HepG2 (cell line): ENCODE measurements around the gene ST6GALNAC4. TPM values are rescaled to one million over a fixed set of nuclear protein-coding genes. Genes with fewer than 3 reads are reported as not detected.

Experiments
- ATF7 ChIP-seq, 2 experiments: fragments of 450-650 bp in 1 of 2; sonication (generic) in 1 of 2; formaldehyde crosslinking in 1 of 2; IDR thresholded peaks; 2 replicates each; pipeline versions ENCODE4 v1.4.0 to v1.6.1; 2016 to 2020; ENCODE audit warnings: antibody characterized with exemption in 1 of 2, mild to moderate bottlenecking in 1 of 2, missing genetic modification reagents in 1 of 2
- CAMTA2 ChIP-seq: sonication (generic); formaldehyde crosslinking; IDR thresholded peaks from 2 replicates; pipeline ENCODE4 v1.4.0; 2020; ENCODE audit warnings: mild to moderate bottlenecking, missing genetic modification reagents, borderline replicate concordance
- HOXD1 ChIP-seq: sonication (generic); formaldehyde crosslinking; IDR thresholded peaks from 2 replicates; pipeline ENCODE4 v1.5.0; 2020; ENCODE audit warnings: missing genetic modification reagents
- KDM2A ChIP-seq: sonication (generic); formaldehyde crosslinking; IDR thresholded peaks from 2 replicates; pipeline ENCODE4 v1.4.0; 2020; ENCODE audit warnings: low read depth, missing genetic modification reagents, borderline replicate concordance
- KLF15 ChIP-seq: sonication (generic); formaldehyde crosslinking; IDR thresholded peaks from 2 replicates; pipeline ENCODE4 v1.8.1; 2023; ENCODE audit warnings: borderline replicate concordance, mild to moderate bottlenecking, inconsistent platforms, missing genetic modification reagents, mixed read lengths
- NCOR1 ChIP-seq: fragments of 200-600 bp; sonication (generic); IDR thresholded peaks from 2 replicates; pipeline ENCODE4 v1.7.0; 2017; ENCODE audit warnings: antibody characterized with exemption, low read length, borderline replicate concordance
- NRL ChIP-seq: sonication (generic); formaldehyde crosslinking; IDR thresholded peaks from 2 replicates; pipeline ENCODE4 v1.5.0; 2020; ENCODE audit warnings: missing genetic modification reagents, mild to moderate bottlenecking, moderate library complexity, borderline replicate concordance
- RXRB ChIP-seq: IDR thresholded peaks from 2 replicates; pipeline ENCODE4 v1.6.1; 2016; ENCODE audit warnings: borderline replicate concordance, missing genetic modification reagents, missing compliant biosample characterization
- SIX1 ChIP-seq: sonication (generic); formaldehyde crosslinking; IDR thresholded peaks from 2 replicates; pipeline ENCODE4 v1.4.0; 2020; ENCODE audit warnings: missing genetic modification reagents, borderline replicate concordance
- SNRNP70 ChIP-seq: fragments of 200-400 bp; formaldehyde crosslinking; IDR thresholded peaks from 2 replicates; pipeline ENCODE4 v1.6.1; 2017; ENCODE audit warnings: mild to moderate bottlenecking, low read depth, low read length, moderate library complexity
- SP2 ChIP-seq: sonication (generic); formaldehyde crosslinking; IDR thresholded peaks from 2 replicates; pipeline ENCODE4 v1.5.1; 2020; ENCODE audit warnings: mild to moderate bottlenecking, missing genetic modification reagents
- SRSF9 ChIP-seq: fragments of 200-400 bp; formaldehyde crosslinking; IDR thresholded peaks from 2 replicates; pipeline ENCODE4 v1.6.1; 2018; ENCODE audit warnings: borderline replicate concordance, mild to moderate bottlenecking, low read depth, low read length; ENCODE audit not compliant: insufficient read depth, poor library complexity, severe bottlenecking
- TFAP4 ChIP-seq: sonication (generic); IDR thresholded peaks from 2 replicates; pipeline ENCODE4 v1.6.1; 2016; ENCODE audit warnings: low read depth, borderline replicate concordance
- ZBTB2 ChIP-seq: sonication (generic); formaldehyde crosslinking; IDR thresholded peaks from 2 replicates; pipeline ENCODE4 v1.8.0; 2022; ENCODE audit warnings: low read depth, missing genetic modification reagents
- ZBTB44 ChIP-seq: sonication (generic); formaldehyde crosslinking; IDR thresholded peaks from 2 replicates; pipeline ENCODE4 v1.4.0; 2020; ENCODE audit warnings: missing genetic modification reagents
- ZFX ChIP-seq: sonication (generic); formaldehyde crosslinking; IDR thresholded peaks from 2 replicates; pipeline ENCODE4 v1.4.0; 2020; ENCODE audit warnings: mild to moderate bottlenecking, low read depth, missing genetic modification reagents, moderate library complexity
- ZNF10 ChIP-seq: sonication (generic); formaldehyde crosslinking; IDR thresholded peaks from 2 replicates; pipeline ENCODE4 v1.4.0; 2020; ENCODE audit warnings: mild to moderate bottlenecking, low read depth, missing genetic modification reagents, borderline replicate concordance
- ZNF180 ChIP-seq: sonication (generic); formaldehyde crosslinking; IDR thresholded peaks from 2 replicates; pipeline ENCODE4 v1.4.0; 2020; ENCODE audit warnings: low read depth, missing genetic modification reagents, borderline replicate concordance
- ZNF24 ChIP-seq: fragments of 450-650 bp; IDR thresholded peaks from 2 replicates; pipeline ENCODE4 v1.6.1; 2017; ENCODE audit warnings: antibody characterized with exemption, mild to moderate bottlenecking
- ZNF501 ChIP-seq: sonication (generic); formaldehyde crosslinking; IDR thresholded peaks from 2 replicates; pipeline ENCODE4 v1.5.1; 2020; ENCODE audit warnings: mild to moderate bottlenecking, moderate library complexity, missing genetic modification reagents
- ZNF615 ChIP-seq: sonication (generic); formaldehyde crosslinking; IDR thresholded peaks from 2 replicates; pipeline ENCODE4 v1.5.0; 2020; ENCODE audit warnings: mild to moderate bottlenecking, missing genetic modification reagents, borderline replicate concordance
- ZNF703 ChIP-seq: sonication (generic); formaldehyde crosslinking; IDR thresholded peaks from 2 replicates; pipeline ENCODE4 v1.5.1; 2020; ENCODE audit warnings: missing genetic modification reagents, mild to moderate bottlenecking, moderate library complexity, borderline replicate concordance
- ZNF790 ChIP-seq: sonication (generic); formaldehyde crosslinking; IDR thresholded peaks from 2 replicates; pipeline ENCODE4 v1.8.0; 2022; ENCODE audit warnings: missing genetic modification reagents, mild to moderate bottlenecking, borderline replicate concordance
- polyA plus RNA-seq, 8 experiments: library from polyadenylated mRNA; depleted of rRNA in 3 of 8; stranded (reverse) in 7 of 8; unstranded in 1 of 8; fragments of >200 nt; fragmentation: Illumina TruSeq in 4 of 8; extraction: Trizol in 4 of 8; gene quantifications; 2 replicates each; pipeline versions ENCODE4 v1.2.1 to v1.2.3, GENCODE V29; 2011 to 2016; ENCODE audit warnings: low read depth in 4 of 8, missing spikeins in 1 of 8, mixed read lengths in 1 of 8; ENCODE audit not compliant: insufficient read depth in 1 of 8
- total RNA-seq, 5 experiments: library from RNA; depleted of rRNA; stranded (reverse); fragments of >200 nt; fragmentation: Illumina TruSeq; extraction: Trizol; gene quantifications; 2 replicates each; pipeline ENCODE4 v1.2.3, GENCODE V29; 2016; ENCODE audit warnings: low read depth in 1 of 5
- TF ChIP-seq, protein P1 (sequence below): sonication (generic); formaldehyde crosslinking; IDR thresholded peaks from 2 replicates; pipeline ENCODE4 v1.8.1; 2023; ENCODE audit warnings: mild to moderate bottlenecking, missing genetic modification reagents

The ST6GALNAC4 gene
- total and polyA plus RNA-seq, 2 of the 13 experiments (the other 11 are each of a cell fraction or from before 2014, with no cell fraction given), result 18.8 to 27.7 TPM

DNA sequence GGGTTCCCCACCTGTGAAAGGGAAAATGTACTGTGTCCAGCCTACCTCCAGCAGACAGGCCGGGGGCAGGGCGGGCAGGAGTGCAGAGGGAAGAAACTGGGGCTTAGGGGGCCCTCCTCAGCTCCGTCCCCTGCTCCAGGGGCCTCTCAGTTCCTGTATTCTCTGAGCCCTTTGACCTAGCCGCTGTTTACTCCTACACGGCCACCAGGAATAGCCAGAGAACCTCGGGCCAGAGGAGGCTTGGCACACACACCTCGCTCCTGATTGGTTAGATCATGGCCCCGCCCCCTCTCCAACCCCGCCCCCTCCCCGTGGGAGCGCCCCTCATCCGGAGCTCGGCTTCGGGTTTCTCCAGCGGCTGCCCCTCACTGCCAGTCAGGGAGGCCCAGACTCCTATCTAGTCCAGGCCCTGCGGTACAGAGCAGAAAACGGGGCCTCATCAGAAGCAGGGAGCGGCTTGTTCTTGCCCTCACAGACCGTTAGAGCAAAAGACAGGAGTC is 19.6 kb downstream of the ST6GALNAC4 start (continued):
- no peak for TF ChIP-seq ZNF703 (CRISPR knock-in tag)
- TF ChIP-seq KDM2A, result peak; percentile 41; the same call in 1 of the 2 replicates
- TF ChIP-seq ZNF790 (CRISPR knock-in tag), result no peak
- TF ChIP-seq ZBTB44 (CRISPR knock-in tag), result no peak
- TF ChIP-seq ZNF615 (CRISPR knock-in tag), result no peak
- no peak for TF ChIP-seq CAMTA2 (CRISPR knock-in tag)
- TF ChIP-seq NRL, result no peak
- TF ChIP-seq ZNF24, result no peak
- no peak; the same call in 1 of the 2 replicates for TF ChIP-seq TFAP4
- peak; percentile 82; the same call in 1 of the 2 replicates for TF ChIP-seq RXRB
- TF ChIP-seq ZNF10 (CRISPR knock-in tag), result no peak
- TF ChIP-seq KLF15, result 0 out of 2 replicates have a peak, but pooled peaks have one; percentile 41
- TF ChIP-seq, protein P1, sequence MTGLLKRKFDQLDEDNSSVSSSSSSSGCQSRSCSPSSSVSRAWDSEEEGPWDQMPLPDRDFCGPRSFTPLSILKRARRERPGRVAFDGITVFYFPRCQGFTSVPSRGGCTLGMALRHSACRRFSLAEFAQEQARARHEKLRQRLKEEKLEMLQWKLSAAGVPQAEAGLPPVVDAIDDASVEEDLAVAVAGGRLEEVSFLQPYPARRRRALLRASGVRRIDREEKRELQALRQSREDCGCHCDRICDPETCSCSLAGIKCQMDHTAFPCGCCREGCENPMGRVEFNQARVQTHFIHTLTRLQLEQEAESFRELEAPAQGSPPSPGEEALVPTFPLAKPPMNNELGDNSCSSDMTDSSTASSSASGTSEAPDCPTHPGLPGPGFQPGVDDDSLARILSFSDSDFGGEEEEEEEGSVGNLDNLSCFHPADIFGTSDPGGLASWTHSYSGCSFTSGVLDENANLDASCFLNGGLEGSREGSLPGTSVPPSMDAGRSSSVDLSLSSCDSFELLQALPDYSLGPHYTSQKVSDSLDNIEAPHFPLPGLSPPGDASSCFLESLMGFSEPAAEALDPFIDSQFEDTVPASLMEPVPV, result no peak
- no peak for TF ChIP-seq ZNF180
- TF ChIP-seq ATF7 (IDR thresholded peaks at IDR 0.05), result no peak
- TF ChIP-seq ATF7 (CRISPR knock-in tag; IDR thresholded peaks at IDR 0.05), result no peak
- no peak for TF ChIP-seq ZBTB2
- TF ChIP-seq NCOR1, result no peak
- TF ChIP-seq SRSF9, result no peak
- TF ChIP-seq SP2, result no peak
- TF ChIP-seq ZNF501 (CRISPR knock-in tag), result peak; percentile 13; the same call in 1 of the 2 replicates
- TF ChIP-seq SIX1 (CRISPR knock-in tag), result no peak
- TF ChIP-seq ZFX (CRISPR knock-in tag), result peak; percentile 83
- no peak for TF ChIP-seq HOXD1
- TF ChIP-seq SNRNP70, result no peak
